CD4-positive, alpha-beta memory T cell (primary cell): ENCODE measurements around the gene HSD17B4. TPM values are rescaled to one million over a fixed set of nuclear protein-coding genes. Genes with fewer than 3 reads are reported as not detected.
"Not testable (repeated sequence)": the region's sequence is repeated elsewhere in the genome, so short reads cannot be mapped to it uniquely, and the experiment has no call there.

Experiments
- CTCF ChIA-PET: fragments of 350-600 bp; sonication (Branson Sonifier 250); formaldehyde crosslinking; loops from one replicate; lab custom pipeline; 2021; ENCODE audit warnings: inconsistent platforms; ENCODE audit not compliant: partially characterized antibody; lab: Charles Lee
- POLR2A ChIA-PET: fragments of 350-600 bp; sonication (Branson Sonifier 250); formaldehyde crosslinking; loops from one replicate; lab custom pipeline; 2021; ENCODE audit not compliant: partially characterized antibody; lab: Charles Lee
- DNase-seq, 5 donors: peaks; one replicate each; pipeline versions ENCODE4 v3.0.0 to v3.0.0-alpha.2; 2020 to 2022; ENCODE audit warnings: mixed read lengths in 1 of 5
- H3K27ac ChIP-seq: one replicate; pipeline ENCODE4 v1.7.0; 2013; ENCODE audit warnings: low read depth, low read length
- H3K27me3 ChIP-seq: 2 replicates; pipeline ENCODE4 v1.7.0; 2013; ENCODE audit warnings: mild to moderate bottlenecking, low read length, moderate library complexity; ENCODE audit not compliant: insufficient read depth
- H3K36me3 ChIP-seq: 2 replicates; pipeline ENCODE4 v1.7.0; 2013; ENCODE audit warnings: mild to moderate bottlenecking, low read length, moderate library complexity; ENCODE audit not compliant: insufficient read depth
- H3K4me1 ChIP-seq: 2 replicates; pipeline ENCODE4 v1.7.0; 2013; ENCODE audit warnings: mild to moderate bottlenecking, low read length, moderate library complexity; ENCODE audit not compliant: insufficient read depth
- H3K4me3 ChIP-seq, 2 donors: one replicate each; pipeline ENCODE4 v1.7.0; 2013; ENCODE audit warnings: low read length in 2 of 2, mild to moderate bottlenecking in 1 of 2
- H3K9me3 ChIP-seq, 2 donors: one replicate each; pipeline ENCODE4 v1.7.0; 2013; ENCODE audit warnings: low read length in 2 of 2, control low read depth in 1 of 2; ENCODE audit not compliant: control insufficient read depth in 1 of 2
- H3K27ac Mint-ChIP-seq, 7 donors: one replicate each; pipeline ENCODE4 v1.8.0; 2020 to 2021; ENCODE audit warnings: mixed read lengths in 7 of 7, mild to moderate bottlenecking in 6 of 7, inconsistent platforms in 3 of 7, moderate library complexity in 3 of 7
- H3K27me3 Mint-ChIP-seq, 2 donors: one replicate each; pipeline ENCODE4 v1.8.0; 2020 to 2021; ENCODE audit warnings: mixed read lengths in 2 of 2
- H3K36me3 Mint-ChIP-seq, 2 donors: one replicate each; pipeline ENCODE4 v1.8.0; 2020 to 2021; ENCODE audit warnings: mixed read lengths in 2 of 2, inconsistent platforms in 1 of 2, mild to moderate bottlenecking in 1 of 2
- H3K4me1 Mint-ChIP-seq, 4 donors: one replicate each; pipeline ENCODE4 v1.8.0; 2020 to 2021; ENCODE audit warnings: mixed read lengths in 4 of 4, mild to moderate bottlenecking in 1 of 4
- H3K4me3 Mint-ChIP-seq, 8 donors: one replicate each; pipeline ENCODE4 v1.8.0; 2020 to 2021; ENCODE audit warnings: mixed read lengths in 8 of 8, mild to moderate bottlenecking in 7 of 8, moderate library complexity in 6 of 8, inconsistent platforms in 3 of 8
- H3K9me3 Mint-ChIP-seq, 8 donors: one replicate each; pipeline ENCODE4 v1.8.0; 2020 to 2021; ENCODE audit warnings: mixed read lengths in 8 of 8, mild to moderate bottlenecking in 5 of 8, inconsistent platforms in 3 of 8, moderate library complexity in 1 of 8
- intact Hi-C: fragments of 100-400 bp; cut with micrococcal nuclease; formaldehyde crosslinking; loops from one replicate; pipeline ENCODE4 v1.15.1; 2023
- polyA plus RNA-seq, 2 donors: library from polyadenylated mRNA; unstranded; fragments of 300-500 nt; fragmentation: Illumina TruSeq; gene quantifications; one replicate each; pipeline ENCODE4 v1.2.3, GENCODE V29; 2021
- total RNA-seq, 2 experiments: library from RNA; stranded (reverse); gene quantifications; one replicate each; pipeline ENCODE4 v1.2.3, GENCODE V29; 2021

The HSD17B4 gene
- total and polyA plus RNA-seq, 4 experiments from 2014 or later: 52.8 to 79.1 (median 66.8) TPM

DNA sequence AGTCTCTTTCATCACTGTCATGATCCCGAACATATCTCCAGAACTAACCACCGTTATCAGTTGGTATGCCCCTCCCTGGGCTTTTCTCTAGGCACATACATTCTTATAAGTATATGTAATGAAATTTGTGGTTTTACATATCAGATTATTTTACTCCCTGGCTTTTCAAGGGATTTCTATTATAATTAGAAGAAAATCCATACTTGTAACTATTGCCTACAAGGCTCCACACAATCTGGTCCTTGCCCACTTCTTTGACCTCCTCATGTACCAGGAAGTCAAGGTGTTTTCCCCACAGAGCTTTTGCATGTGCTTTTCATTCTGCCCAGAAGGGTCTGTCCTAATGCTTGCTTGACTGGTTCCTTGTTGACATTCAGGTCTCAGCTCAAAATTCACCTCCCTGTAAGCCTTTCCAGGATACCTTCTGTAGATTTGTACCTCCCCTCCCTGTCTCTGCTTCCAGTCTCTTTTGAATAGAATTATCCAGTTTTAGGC lies 33.6 kb upstream of the HSD17B4 start:
- Histone ChIP-seq H3K36me3 (no peaks in the 10 kb centered on the region), H3K27me3 (no peaks in the 10 kb centered on the region), H3K4me3 (no peak overlapping the region), H3K4me1 (peaks cover 10% of the 10 kb centered on the region), H3K27ac (no peak overlapping the region), H3K9me3 (no peaks in the 10 kb centered on the region)
- Mint-ChIP-seq H3K27me3 (peaks cover 0 to 5% of the 10 kb centered on the region in 2 donors), H3K36me3 (no peaks in the 10 kb centered on the region), H3K27ac (no peak overlapping the region), H3K4me3 (no peak overlapping the region), H3K4me1 (peaks cover 3 to 8% (median 6%) of the 10 kb centered on the region in 4 donors), H3K9me3 (no peaks in the 10 kb centered on the region)
- intact Hi-C loops: no loop called here
- CTCF ChIA-PET: interaction anchor here (0.8 to 2.4 kb wide), 6 partner anchors 9 to 431 kb away, joined by 3 to 7 read pairs (median 4); partner anchors contain the start of gene DTWD2
- DNase-seq: no peak
- POLR2A ChIA-PET: no interaction called here

DNA sequence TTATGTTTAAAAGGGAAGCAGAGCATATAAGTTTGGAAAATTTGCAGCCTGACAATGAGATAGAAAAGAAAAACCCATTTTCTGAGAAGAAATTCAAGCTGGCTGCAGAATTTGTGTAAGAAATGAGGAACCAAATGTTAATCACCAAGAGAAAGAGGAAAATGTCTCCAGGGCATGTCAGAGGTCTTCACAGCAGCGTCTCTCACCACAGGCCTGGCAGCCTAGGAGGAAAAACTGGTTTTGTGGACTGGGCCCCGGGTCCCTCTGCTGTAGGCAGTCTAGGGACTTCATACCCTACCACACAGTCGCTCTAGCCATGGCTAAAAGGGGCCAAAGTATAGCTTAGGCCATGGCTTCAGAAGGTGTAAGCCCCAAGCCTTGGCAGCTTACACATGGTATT lies 32.1 kb upstream of the HSD17B4 start:
- Mint-ChIP-seq H3K36me3 (no peaks in the 10 kb centered on the region), H3K4me1 (peaks cover 3 to 8% (median 6%) of the 10 kb centered on the region in 4 donors), H3K27ac (no peak overlapping the region), H3K9me3 (no peaks in the 10 kb centered on the region), H3K4me3 (no peak overlapping the region), H3K27me3 (peaks cover 0 to 2% of the 10 kb centered on the region in 2 donors)
- Histone ChIP-seq H3K4me3 (no peak overlapping the region), H3K4me1 (peaks cover 10% of the 10 kb centered on the region), H3K27me3 (no peaks in the 10 kb centered on the region), H3K9me3 (no peaks in the 10 kb centered on the region), H3K27ac (no peak overlapping the region), H3K36me3 (no peaks in the 10 kb centered on the region)
- DNase-seq: no peak
- ChIA-PET POLR2A (no interaction called here), CTCF (interaction anchor here (2.4 kb wide), 1 partner anchor 11 kb away, joined by 7 read pairs; no protein-coding TSS in a partner anchor)
- intact Hi-C loops: no loop called here

DNA sequence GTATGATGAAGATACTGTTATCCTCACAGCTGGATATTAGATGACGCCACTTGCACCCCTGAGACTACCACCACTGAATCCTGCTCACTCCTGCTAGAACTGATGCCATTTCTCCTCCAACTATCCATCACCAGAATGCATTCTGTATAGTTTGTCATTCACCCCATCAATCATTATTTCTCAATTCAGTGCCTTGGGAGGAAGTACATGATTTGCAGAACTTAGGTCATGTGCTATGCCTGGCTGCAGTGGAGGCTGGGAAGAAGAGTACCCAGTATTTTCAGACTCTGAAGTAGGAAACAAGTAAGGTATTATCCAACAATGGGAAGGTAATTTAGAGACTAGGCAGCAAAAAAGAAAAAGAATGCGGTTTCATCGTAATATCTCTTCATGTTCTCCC lies 26.2 kb upstream of the HSD17B4 start:
- Histone ChIP-seq H3K4me3 (no peak overlapping the region), H3K4me1 (no peaks in the 10 kb centered on the region), H3K27ac (no peak overlapping the region), H3K36me3 (no peaks in the 10 kb centered on the region), H3K9me3 (no peaks in the 10 kb centered on the region), H3K27me3 (no peaks in the 10 kb centered on the region)
- Mint-ChIP-seq H3K4me1 (no peaks in the 10 kb centered on the region), H3K27ac (no peak overlapping the region), H3K27me3 (peaks cover under 1 to 3% of the 10 kb centered on the region in 2 donors), H3K9me3 (no peaks in the 10 kb centered on the region), H3K36me3 (no peaks in the 10 kb centered on the region), H3K4me3 (no peak overlapping the region)
- intact Hi-C loops: no loop called here
- ChIA-PET CTCF (interaction anchor here (1.2 kb wide), 1 partner anchor 9 kb away, joined by 3 read pairs; no protein-coding TSS in a partner anchor), POLR2A (no interaction called here)
- DNase-seq: no peak

DNA sequence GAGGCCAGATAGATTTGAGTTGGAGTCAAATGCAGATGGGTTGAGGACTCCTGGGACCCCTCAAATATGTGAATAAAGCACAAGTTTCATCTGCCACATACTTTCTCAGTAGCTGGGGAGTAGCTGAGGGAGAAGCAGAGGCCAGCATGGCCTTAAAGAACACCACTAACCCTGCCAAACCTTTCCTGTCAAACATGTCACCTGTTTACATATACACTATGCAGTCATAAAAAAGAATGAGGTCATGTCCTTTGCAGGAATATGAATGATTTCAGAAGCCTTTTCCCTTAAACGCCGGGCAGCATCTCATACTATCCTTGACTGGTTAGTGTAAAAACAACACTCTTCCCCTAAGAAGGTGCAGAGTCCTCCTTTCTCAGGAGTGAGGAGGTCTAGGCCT lies 25.2 kb upstream of the HSD17B4 start:
- Histone ChIP-seq H3K36me3 (no peaks in the 10 kb centered on the region), H3K27ac (no peak overlapping the region), H3K9me3 (no peaks in the 10 kb centered on the region), H3K27me3 (no peaks in the 10 kb centered on the region), H3K4me3 (no peak overlapping the region), H3K4me1 (no peaks in the 10 kb centered on the region)
- POLR2A ChIA-PET: no interaction called here
- CTCF ChIA-PET: interaction anchor here (1.2 kb wide), 1 partner anchor 8 kb away, joined by 3 read pairs; no protein-coding TSS in a partner anchor
- Mint-ChIP-seq H3K4me1 (no peaks in the 10 kb centered on the region), H3K9me3 (no peaks in the 10 kb centered on the region), H3K4me3 (no peak overlapping the region), H3K27me3 (peaks cover 2 to 9% of the 10 kb centered on the region in 2 donors), H3K27ac (no peak overlapping the region), H3K36me3 (no peaks in the 10 kb centered on the region)
- intact Hi-C loops: no loop called here
- no peak for DNase-seq

DNA sequence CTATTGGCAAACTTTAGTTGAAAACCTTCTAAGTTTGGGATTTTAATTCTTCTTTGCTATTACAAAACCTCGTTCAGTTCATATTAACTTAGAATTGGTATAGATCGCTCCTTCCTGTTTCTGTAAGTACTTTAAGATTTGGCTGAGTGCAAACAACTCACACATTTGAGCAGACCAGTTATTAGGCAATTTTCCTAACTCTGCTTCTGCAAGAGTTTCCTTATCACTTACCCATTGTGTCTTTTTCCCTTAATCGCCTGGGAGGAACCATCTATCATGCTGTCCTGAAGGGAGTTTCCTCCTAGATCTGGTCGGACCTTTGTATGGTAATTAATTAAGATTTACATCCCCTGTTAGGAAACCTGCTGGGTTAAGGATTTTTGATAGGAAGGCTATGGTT lies 24.7 kb upstream of the HSD17B4 start:
- H3K36me3 ChIP-seq, H3K27ac ChIP-seq, H3K36me3 Mint-ChIP-seq, H3K9me3 ChIP-seq, H3K27me3 Mint-ChIP-seq, POLR2A ChIA-PET, H3K4me3 ChIP-seq, H3K4me3 Mint-ChIP-seq, CTCF ChIA-PET, H3K27ac Mint-ChIP-seq, DNase-seq, H3K4me1 ChIP-seq, intact Hi-C loops, H3K27me3 ChIP-seq, H3K4me1 Mint-ChIP-seq, H3K9me3 Mint-ChIP-seq: not testable (repeated sequence)

DNA sequence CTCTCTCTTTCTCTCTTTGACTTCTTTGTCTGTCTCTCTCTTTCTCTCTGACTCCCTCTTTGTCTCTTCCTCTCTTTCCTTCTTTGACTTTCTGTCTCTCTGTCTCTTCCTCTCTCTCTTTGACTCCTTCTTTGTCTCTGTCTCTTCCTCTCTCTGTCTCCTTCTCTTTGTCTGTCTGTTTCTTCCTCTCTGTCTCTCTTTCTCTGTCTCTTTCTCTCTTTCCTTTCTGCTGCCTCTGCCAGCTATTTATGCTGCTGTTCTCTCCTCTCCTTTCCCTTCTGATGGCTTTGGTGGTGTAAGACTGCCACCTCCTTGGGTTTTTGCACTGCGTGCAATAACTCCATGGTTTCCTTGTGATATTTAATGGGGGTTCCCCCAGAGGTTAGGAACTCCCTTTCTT lies 24.1 kb upstream of the HSD17B4 start:
- H3K27ac Mint-ChIP-seq: not testable (repeated sequence)

DNA sequence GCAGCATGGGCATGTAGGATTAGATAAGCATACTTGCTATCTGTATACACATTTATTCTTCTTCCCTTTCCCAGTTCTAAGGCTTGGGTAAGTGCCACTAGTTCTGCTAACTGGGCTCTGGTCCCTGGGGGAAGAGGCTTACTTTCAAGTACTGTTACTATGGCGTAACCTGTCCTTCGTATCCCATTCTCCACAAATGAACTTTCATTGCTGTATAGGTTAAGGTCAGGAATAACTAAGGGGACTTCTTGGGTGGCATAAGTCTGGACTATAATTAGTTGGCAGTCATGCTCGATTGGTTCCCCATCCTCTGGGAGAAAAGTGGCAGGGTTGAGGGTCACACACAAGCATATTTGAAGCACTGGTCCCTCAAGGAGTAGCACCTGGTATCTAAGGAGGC lies 23.7 kb upstream of the HSD17B4 start:
- intact Hi-C loops, POLR2A ChIA-PET, DNase-seq: not testable (repeated sequence)

More for the DNA sequence above, 24.1 kb upstream of the HSD17B4 start:
- H3K4me3 ChIP-seq, H3K36me3 ChIP-seq, H3K9me3 ChIP-seq, H3K27me3 ChIP-seq, H3K4me1 ChIP-seq, DNase-seq, H3K4me1 Mint-ChIP-seq, intact Hi-C loops, H3K27me3 Mint-ChIP-seq, H3K27ac ChIP-seq, H3K9me3 Mint-ChIP-seq, CTCF ChIA-PET, H3K36me3 Mint-ChIP-seq, H3K4me3 Mint-ChIP-seq, POLR2A ChIA-PET: not testable (repeated sequence)

More for the DNA sequence above, 23.7 kb upstream of the HSD17B4 start:
- not testable (repeated sequence) for H3K36me3 ChIP-seq, H3K4me1 Mint-ChIP-seq, H3K27ac Mint-ChIP-seq, H3K9me3 Mint-ChIP-seq, H3K9me3 ChIP-seq, H3K4me3 ChIP-seq, H3K27me3 Mint-ChIP-seq, H3K36me3 Mint-ChIP-seq, H3K27ac ChIP-seq, H3K4me3 Mint-ChIP-seq, H3K27me3 ChIP-seq, H3K4me1 ChIP-seq
- CTCF ChIA-PET: interaction anchor here (1.3 kb wide), 1 partner anchor 441 kb away, joined by 3 read pairs; the partner anchor contains the start of gene DTWD2
